GM23338 (cell line): ENCODE measurements around the gene ADGRG4. TPM values are rescaled to one million over a fixed set of nuclear protein-coding genes. Genes with fewer than 3 reads are reported as not detected.

Source experiments
- ATAC-seq: fragments of 200-7000 bp; cut with Tn5 transposase; 3 replicates; pipeline ENCODE4 v1.9.1; 2020
- DNase-seq: peaks from one replicate; pipeline ENCODE4 v3.0.0-alpha.2; 2015; ENCODE audit warnings: low spot score
- H2AFZ ChIP-seq: fragments of 200-600 bp; sonication (generic); 2 replicates; pipeline ENCODE4 v1.8.0; 2016; ENCODE audit warnings: antibody characterized with exemption, mild to moderate bottlenecking, moderate library complexity
- H3F3A ChIP-seq: fragments of 200-600 bp; sonication (generic); replicated peaks from 2 replicates; pipeline ENCODE4 v1.8.0; 2017; ENCODE audit warnings: antibody characterized with exemption, mixed run types, low read depth
- H3K27ac ChIP-seq: fragments of 200-600 bp; sonication (generic); 2 replicates; pipeline ENCODE4 v1.6.1; 2016; ENCODE audit warnings: low read depth
- H3K27me3 ChIP-seq: fragments of 200-600 bp; sonication (generic); 2 replicates; pipeline ENCODE4 v1.8.0; 2016; ENCODE audit warnings: mild to moderate bottlenecking, mixed run types, moderate library complexity; ENCODE audit not compliant: insufficient read depth
- H3K36me3 ChIP-seq: fragments of 200-600 bp; sonication (generic); 2 replicates; pipeline ENCODE4 v1.8.0; 2016; ENCODE audit warnings: mild to moderate bottlenecking; ENCODE audit not compliant: insufficient read depth
- H3K4me1 ChIP-seq: fragments of 200-600 bp; sonication (generic); 2 replicates; pipeline ENCODE4 v1.8.0; 2016; ENCODE audit warnings: mild to moderate bottlenecking, moderate library complexity; ENCODE audit not compliant: insufficient read depth
- H3K4me2 ChIP-seq: fragments of 200-600 bp; sonication (generic); 2 replicates; pipeline ENCODE4 v1.7.1; 2017; ENCODE audit warnings: mixed run types
- H3K4me3 ChIP-seq: fragments of 200-600 bp; sonication (generic); 2 replicates; pipeline ENCODE4 v1.6.1; 2016; ENCODE audit warnings: mixed run types
- H3K79me2 ChIP-seq: fragments of 200-600 bp; sonication (generic); replicated peaks from 2 replicates; pipeline ENCODE4 v1.8.0; 2017; ENCODE audit warnings: mild to moderate bottlenecking; ENCODE audit not compliant: insufficient read depth
- H3K9me2 ChIP-seq: fragments of 200-600 bp; sonication (generic); 2 replicates; pipeline ENCODE4 v1.8.0; 2017; ENCODE audit not compliant: insufficient read depth
- H4K20me1 ChIP-seq: fragments of 200-600 bp; sonication (generic); replicated peaks from 2 replicates; pipeline ENCODE4 v1.8.0; 2017; ENCODE audit warnings: mild to moderate bottlenecking; ENCODE audit not compliant: insufficient read depth
- H3K27ac Mint-ChIP-seq: 2 replicates; pipeline ENCODE4 v1.8.0; 2020; ENCODE audit warnings: inconsistent platforms, mild to moderate bottlenecking, moderate library complexity, mixed read lengths
- H3K27me3 Mint-ChIP-seq: 3 replicates; pipeline ENCODE4 v1.8.0; 2022; ENCODE audit warnings: low read depth, mild to moderate bottlenecking, moderate library complexity, mixed read lengths, inconsistent platforms; ENCODE audit not compliant: insufficient read depth, poor library complexity
- H3K36me3 Mint-ChIP-seq: 3 replicates; pipeline ENCODE4 v1.8.0; 2021; ENCODE audit warnings: low read depth, mild to moderate bottlenecking, inconsistent platforms, moderate library complexity, mixed read lengths
- H3K4me1 Mint-ChIP-seq: 3 replicates; pipeline ENCODE4 v1.8.0; 2020; ENCODE audit warnings: mild to moderate bottlenecking, inconsistent platforms, mixed read lengths
- H3K4me3 Mint-ChIP-seq: 3 replicates; pipeline ENCODE4 v1.8.0; 2021; ENCODE audit warnings: moderate library complexity, mild to moderate bottlenecking, inconsistent platforms, mixed read lengths
- H3K9me3 Mint-ChIP-seq: 3 replicates; pipeline ENCODE4 v1.8.0; 2020; ENCODE audit warnings: moderate library complexity, mild to moderate bottlenecking, inconsistent platforms, mixed read lengths
- CREB1 ChIP-seq: fragments of 250-450 bp; sonication (Bioruptor Pico); IDR thresholded peaks from 2 replicates; pipeline ENCODE4 v1.5.0; 2020; ENCODE audit warnings: low read depth, mild to moderate bottlenecking, moderate library complexity
- EZH2 ChIP-seq: fragments of 200-600 bp; sonication (generic); IDR thresholded peaks from one replicate; pipeline ENCODE4 v1.8.0; 2017; ENCODE audit warnings: antibody characterized with exemption, mild to moderate bottlenecking, low read depth; ENCODE audit not compliant: unreplicated experiment
- EZH2phosphoT487 ChIP-seq: fragments of 200-600 bp; sonication (generic); IDR thresholded peaks from one replicate; pipeline ENCODE4 v1.8.1; 2018; ENCODE audit warnings: antibody characterized with exemption; ENCODE audit not compliant: unreplicated experiment
- JUNB ChIP-seq: IDR thresholded peaks from one replicate; pipeline ENCODE4 v1.6.1; 2016; ENCODE audit warnings: antibody characterized with exemption; ENCODE audit not compliant: unreplicated experiment
- NANOG ChIP-seq: IDR thresholded peaks from 2 replicates; pipeline ENCODE4 v1.6.1; 2016; ENCODE audit warnings: antibody characterized with exemption, borderline replicate concordance
- POLR2AphosphoS5 ChIP-seq: IDR thresholded peaks from 2 replicates; pipeline ENCODE4 v1.6.1; 2016; ENCODE audit warnings: antibody characterized with exemption, low read depth
- REST ChIP-seq: IDR thresholded peaks from one replicate; pipeline ENCODE4 v1.6.1; 2018; ENCODE audit warnings: antibody characterized with exemption; ENCODE audit not compliant: unreplicated experiment
- STAT1 ChIP-seq: IDR thresholded peaks from one replicate; pipeline ENCODE4 v1.6.1; 2016; ENCODE audit warnings: antibody characterized with exemption; ENCODE audit not compliant: unreplicated experiment
- ZNF114 ChIP-seq: fragments of 250-450 bp; sonication (Bioruptor Pico); IDR thresholded peaks from 2 replicates; pipeline ENCODE4 v1.5.0; 2020; ENCODE audit warnings: mild to moderate bottlenecking, moderate library complexity
- ZNF331 ChIP-seq: fragments of 250-450 bp; sonication (Bioruptor Pico); IDR thresholded peaks from 2 replicates; pipeline ENCODE4 v1.5.0; 2020; ENCODE audit warnings: low read depth, mild to moderate bottlenecking, moderate library complexity
- polyA plus RNA-seq: library from polyadenylated mRNA; unstranded; fragments of >200 nt; fragmentation: Nextera tagmentation; extraction: Ambion mirVana; gene quantifications from 2 replicates; pipeline ENCODE4 v1.2.1, GENCODE V29; 2016
- total RNA-seq: library from RNA; depleted of rRNA; stranded (reverse); fragments of >200 nt; shearing (Covaris generic); gene quantifications from 2 replicates; pipeline ENCODE4 v1.2.3, GENCODE V29; 2014
- TF ChIP-seq, protein P1 (sequence below): IDR thresholded peaks from 2 replicates; pipeline ENCODE4 v1.6.1; 2016; ENCODE audit warnings: antibody characterized with exemption
- TF ChIP-seq, protein P2 (sequence below), 2 experiments: fragments of 200-600 bp in 1 of 2; sonication (generic) in 1 of 2; conservative IDR thresholded peaks; 2 replicates each; pipeline versions ENCODE4 v1.5.1 to v1.6.1; 2016 to 2017; ENCODE audit warnings: antibody characterized with exemption in 2 of 2, low read depth in 2 of 2, mild to moderate bottlenecking in 2 of 2, moderate library complexity in 1 of 2
- TF ChIP-seq, protein P3 (sequence below): fragments of 250-450 bp; sonication (Bioruptor Pico); IDR thresholded peaks from 2 replicates; pipeline ENCODE4 v1.5.0; 2020; ENCODE audit warnings: mild to moderate bottlenecking, moderate library complexity

ADGRG4 gene
- total and polyA plus RNA-seq, 2 experiments from 2014 or later, result not detected

- Histone ChIP-seq H4K20me1 (no peaks in the 10 kb centered on the region), H2AFZ (no peak overlapping the region), H3K27me3 (no peaks in the 10 kb centered on the region), H3K9me2 (no peaks in the 10 kb centered on the region), H3F3A (no peaks in the 10 kb centered on the region), H3K36me3 (no peaks in the 10 kb centered on the region), H3K4me2 (no peak overlapping the region), H3K79me2 (no peaks in the 10 kb centered on the region), H3K27ac (no peak overlapping the region), H3K4me3 (no peak overlapping the region), H3K4me1 (no peaks in the 10 kb centered on the region)
- H3K9me3 Mint-ChIP-seq, result no peaks in the 10 kb centered on the region
- peaks cover 3% of the 10 kb centered on the region; the same call in 1 of the 3 replicates for H3K4me1 Mint-ChIP-seq
- TF ChIP-seq REST (no peak), NANOG (no peak), ZNF114 (no peak), ZNF331 (CRISPR knock-in tag) (no peak), STAT1 (no peak), JUNB (no peak), POLR2AphosphoS5 (no peak), EZH2 (no peak), EZH2phosphoT487 (no peak), CREB1 (CRISPR knock-in tag) (no peak)
- TF ChIP-seq, protein P1, sequence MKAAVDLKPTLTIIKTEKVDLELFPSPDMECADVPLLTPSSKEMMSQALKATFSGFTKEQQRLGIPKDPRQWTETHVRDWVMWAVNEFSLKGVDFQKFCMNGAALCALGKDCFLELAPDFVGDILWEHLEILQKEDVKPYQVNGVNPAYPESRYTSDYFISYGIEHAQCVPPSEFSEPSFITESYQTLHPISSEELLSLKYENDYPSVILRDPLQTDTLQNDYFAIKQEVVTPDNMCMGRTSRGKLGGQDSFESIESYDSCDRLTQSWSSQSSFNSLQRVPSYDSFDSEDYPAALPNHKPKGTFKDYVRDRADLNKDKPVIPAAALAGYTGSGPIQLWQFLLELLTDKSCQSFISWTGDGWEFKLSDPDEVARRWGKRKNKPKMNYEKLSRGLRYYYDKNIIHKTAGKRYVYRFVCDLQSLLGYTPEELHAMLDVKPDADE, result no peak
- TF ChIP-seq, protein P2, sequence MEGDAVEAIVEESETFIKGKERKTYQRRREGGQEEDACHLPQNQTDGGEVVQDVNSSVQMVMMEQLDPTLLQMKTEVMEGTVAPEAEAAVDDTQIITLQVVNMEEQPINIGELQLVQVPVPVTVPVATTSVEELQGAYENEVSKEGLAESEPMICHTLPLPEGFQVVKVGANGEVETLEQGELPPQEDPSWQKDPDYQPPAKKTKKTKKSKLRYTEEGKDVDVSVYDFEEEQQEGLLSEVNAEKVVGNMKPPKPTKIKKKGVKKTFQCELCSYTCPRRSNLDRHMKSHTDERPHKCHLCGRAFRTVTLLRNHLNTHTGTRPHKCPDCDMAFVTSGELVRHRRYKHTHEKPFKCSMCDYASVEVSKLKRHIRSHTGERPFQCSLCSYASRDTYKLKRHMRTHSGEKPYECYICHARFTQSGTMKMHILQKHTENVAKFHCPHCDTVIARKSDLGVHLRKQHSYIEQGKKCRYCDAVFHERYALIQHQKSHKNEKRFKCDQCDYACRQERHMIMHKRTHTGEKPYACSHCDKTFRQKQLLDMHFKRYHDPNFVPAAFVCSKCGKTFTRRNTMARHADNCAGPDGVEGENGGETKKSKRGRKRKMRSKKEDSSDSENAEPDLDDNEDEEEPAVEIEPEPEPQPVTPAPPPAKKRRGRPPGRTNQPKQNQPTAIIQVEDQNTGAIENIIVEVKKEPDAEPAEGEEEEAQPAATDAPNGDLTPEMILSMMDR (conservative IDR thresholded peaks at IDR 0.05; ENCODE audit: low read depth in 2 of 2), result no peak
- TF ChIP-seq, protein P3, sequence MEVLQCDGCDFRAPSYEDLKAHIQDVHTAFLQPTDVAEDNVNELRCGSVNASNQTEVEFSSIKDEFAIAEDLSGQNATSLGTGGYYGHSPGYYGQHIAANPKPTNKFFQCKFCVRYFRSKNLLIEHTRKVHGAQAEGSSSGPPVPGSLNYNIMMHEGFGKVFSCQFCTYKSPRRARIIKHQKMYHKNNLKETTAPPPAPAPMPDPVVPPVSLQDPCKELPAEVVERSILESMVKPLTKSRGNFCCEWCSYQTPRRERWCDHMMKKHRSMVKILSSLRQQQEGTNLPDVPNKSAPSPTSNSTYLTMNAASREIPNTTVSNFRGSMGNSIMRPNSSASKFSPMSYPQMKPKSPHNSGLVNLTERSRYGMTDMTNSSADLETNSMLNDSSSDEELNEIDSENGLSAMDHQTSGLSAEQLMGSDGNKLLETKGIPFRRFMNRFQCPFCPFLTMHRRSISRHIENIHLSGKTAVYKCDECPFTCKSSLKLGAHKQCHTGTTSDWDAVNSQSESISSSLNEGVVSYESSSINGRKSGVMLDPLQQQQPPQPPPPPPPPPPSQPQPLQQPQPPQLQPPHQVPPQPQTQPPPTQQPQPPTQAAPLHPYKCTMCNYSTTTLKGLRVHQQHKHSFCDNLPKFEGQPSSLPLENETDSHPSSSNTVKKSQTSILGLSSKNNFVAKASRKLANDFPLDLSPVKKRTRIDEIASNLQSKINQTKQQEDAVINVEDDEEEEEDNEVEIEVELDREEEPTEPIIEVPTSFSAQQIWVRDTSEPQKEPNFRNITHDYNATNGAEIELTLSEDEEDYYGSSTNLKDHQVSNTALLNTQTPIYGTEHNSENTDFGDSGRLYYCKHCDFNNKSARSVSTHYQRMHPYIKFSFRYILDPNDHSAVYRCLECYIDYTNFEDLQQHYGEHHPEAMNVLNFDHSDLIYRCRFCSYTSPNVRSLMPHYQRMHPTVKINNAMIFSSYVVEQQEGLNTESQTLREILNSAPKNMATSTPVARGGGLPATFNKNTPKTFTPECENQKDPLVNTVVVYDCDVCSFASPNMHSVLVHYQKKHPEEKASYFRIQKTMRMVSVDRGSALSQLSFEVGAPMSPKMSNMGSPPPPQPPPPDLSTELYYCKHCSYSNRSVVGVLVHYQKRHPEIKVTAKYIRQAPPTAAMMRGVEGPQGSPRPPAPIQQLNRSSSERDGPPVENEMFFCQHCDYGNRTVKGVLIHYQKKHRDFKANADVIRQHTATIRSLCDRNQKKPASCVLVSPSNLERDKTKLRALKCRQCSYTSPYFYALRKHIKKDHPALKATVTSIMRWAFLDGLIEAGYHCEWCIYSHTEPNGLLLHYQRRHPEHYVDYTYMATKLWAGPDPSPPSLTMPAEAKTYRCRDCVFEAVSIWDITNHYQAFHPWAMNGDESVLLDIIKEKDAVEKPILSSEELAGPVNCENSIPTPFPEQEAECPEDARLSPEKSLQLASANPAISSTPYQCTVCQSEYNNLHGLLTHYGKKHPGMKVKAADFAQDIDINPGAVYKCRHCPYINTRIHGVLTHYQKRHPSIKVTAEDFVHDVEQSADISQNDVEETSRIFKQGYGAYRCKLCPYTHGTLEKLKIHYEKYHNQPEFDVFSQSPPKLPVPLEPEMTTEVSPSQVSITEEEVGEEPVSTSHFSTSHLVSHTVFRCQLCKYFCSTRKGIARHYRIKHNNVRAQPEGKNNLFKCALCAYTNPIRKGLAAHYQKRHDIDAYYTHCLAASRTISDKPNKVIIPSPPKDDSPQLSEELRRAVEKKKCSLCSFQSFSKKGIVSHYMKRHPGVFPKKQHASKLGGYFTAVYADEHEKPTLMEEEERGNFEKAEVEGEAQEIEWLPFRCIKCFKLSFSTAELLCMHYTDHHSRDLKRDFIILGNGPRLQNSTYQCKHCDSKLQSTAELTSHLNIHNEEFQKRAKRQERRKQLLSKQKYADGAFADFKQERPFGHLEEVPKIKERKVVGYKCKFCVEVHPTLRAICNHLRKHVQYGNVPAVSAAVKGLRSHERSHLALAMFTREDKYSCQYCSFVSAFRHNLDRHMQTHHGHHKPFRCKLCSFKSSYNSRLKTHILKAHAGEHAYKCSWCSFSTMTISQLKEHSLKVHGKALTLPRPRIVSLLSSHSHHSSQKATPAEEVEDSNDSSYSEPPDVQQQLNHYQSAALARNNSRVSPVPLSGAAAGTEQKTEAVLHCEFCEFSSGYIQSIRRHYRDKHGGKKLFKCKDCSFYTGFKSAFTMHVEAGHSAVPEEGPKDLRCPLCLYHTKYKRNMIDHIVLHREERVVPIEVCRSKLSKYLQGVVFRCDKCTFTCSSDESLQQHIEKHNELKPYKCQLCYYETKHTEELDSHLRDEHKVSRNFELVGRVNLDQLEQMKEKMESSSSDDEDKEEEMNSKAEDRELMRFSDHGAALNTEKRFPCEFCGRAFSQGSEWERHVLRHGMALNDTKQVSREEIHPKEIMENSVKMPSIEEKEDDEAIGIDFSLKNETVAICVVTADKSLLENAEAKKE (CRISPR knock-in tag), result no peak
- H3K36me3 Mint-ChIP-seq, result no peaks in the 10 kb centered on the region
- H3K27ac Mint-ChIP-seq, result no peak overlapping the region
- H3K27me3 Mint-ChIP-seq, result peaks cover 2% of the 10 kb centered on the region
- ATAC-seq, result no peak
- H3K4me3 Mint-ChIP-seq, result no peak overlapping the region
- no peak for DNase-seq
These were observed 68.6 kb downstream of the ADGRG4 start for GRCh38 chrX:136369377-136369776.
